Measurements from ENCODE around the gene GJB3.

DNA sequence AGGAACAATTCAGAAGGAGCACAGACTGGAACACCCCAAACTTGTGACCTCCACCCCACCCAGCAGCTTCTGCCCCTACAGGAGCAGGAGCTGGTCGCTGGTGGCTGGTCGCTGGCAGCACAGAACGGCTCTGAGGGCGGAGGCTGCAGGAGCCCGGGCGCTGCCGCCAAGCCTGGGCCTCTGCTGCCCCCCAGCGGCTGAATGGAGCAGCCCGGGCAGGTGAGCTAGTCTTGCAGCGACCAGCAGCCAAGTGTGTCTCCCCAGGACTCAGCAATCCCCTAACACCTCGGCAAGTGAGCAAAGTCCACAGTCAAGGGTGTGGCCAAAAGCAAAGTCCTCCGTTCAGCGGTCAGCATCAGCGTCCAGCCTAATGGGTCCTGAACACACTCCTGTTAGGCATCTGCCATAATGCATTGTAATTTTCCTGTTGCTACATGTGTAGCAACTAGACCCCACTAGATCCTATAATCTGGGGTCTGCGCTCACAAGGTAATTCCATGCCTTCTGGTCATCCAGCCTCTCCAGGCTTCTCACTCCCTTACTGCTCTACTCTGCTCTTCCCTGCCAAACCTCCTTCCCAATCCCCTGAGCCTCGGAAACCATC, 38.2 kb upstream of the GJB3 start:
- TF ChIP-seq, protein P1, sequence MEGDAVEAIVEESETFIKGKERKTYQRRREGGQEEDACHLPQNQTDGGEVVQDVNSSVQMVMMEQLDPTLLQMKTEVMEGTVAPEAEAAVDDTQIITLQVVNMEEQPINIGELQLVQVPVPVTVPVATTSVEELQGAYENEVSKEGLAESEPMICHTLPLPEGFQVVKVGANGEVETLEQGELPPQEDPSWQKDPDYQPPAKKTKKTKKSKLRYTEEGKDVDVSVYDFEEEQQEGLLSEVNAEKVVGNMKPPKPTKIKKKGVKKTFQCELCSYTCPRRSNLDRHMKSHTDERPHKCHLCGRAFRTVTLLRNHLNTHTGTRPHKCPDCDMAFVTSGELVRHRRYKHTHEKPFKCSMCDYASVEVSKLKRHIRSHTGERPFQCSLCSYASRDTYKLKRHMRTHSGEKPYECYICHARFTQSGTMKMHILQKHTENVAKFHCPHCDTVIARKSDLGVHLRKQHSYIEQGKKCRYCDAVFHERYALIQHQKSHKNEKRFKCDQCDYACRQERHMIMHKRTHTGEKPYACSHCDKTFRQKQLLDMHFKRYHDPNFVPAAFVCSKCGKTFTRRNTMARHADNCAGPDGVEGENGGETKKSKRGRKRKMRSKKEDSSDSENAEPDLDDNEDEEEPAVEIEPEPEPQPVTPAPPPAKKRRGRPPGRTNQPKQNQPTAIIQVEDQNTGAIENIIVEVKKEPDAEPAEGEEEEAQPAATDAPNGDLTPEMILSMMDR (IDR thresholded peaks at IDR 0.05; ENCODE audit: low read depth, low read length, poor library complexity, severe bottlenecking), result peak; percentile 93
- TF ChIP-seq EZH2phosphoT487 (IDR thresholded peaks at IDR 0.05; ENCODE audit: borderline replicate concordance, low read length), result no peak
